Ureter (tissue), 1 donor: ENCODE data around the gene LRATD1. TPM values are rescaled to one million over a fixed set of nuclear protein-coding genes. Genes with fewer than 3 reads are reported as not detected.
A peak's percentile ranks its signal among the peaks of the same experiment; 100 is the strongest.

Experiments
- DNase-seq: peaks from one replicate; pipeline ENCODE4 v3.0.0-alpha.2; 2020; ENCODE audit warnings: low spot score
- total RNA-seq: library from RNA; stranded (reverse); gene quantifications from one replicate; pipeline ENCODE4 v1.2.4, GENCODE V29; 2023
- donor health status: DM: yes; HTN: yes; CAD: no.

The LRATD1 gene
- total RNA-seq, 1 donor from 2014 or later: 27.5 TPM

DNA sequence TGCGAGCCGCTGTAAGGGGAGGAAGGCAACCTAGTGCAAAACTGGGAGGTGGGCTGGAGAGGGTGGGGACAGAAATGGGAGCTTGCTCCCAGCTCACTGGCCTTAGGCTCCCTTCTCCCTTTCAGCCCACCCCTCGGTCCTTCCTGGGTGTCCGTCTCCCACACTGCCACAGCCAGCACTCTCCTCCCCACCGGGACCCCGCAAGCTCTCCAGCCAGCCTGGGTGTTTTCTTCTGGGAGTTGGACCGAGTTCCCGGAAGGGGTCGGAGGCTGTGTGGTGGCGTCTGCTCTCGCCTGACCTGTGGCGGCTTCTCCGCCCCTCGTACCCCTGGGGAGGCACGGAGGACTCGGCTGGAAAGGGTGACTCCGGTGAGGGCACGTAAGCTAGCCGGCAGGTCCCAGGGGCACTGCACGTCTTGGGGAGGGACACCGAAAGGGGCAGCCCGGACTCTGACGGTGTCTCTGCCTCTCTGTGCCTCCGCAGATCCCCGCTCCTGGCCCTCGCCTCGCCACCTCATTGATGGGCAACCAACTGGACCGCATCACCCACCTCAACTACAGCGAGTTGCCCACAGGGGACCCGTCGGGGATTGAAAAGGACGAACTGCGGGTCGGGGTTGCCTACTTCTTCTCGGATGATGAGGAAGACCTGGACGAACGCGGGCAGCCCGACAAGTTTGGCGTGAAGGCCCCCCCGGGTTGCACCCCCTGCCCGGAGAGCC lies 1.1 kb downstream of the LRATD1 start:
- DNase-seq: no peak

DNA sequence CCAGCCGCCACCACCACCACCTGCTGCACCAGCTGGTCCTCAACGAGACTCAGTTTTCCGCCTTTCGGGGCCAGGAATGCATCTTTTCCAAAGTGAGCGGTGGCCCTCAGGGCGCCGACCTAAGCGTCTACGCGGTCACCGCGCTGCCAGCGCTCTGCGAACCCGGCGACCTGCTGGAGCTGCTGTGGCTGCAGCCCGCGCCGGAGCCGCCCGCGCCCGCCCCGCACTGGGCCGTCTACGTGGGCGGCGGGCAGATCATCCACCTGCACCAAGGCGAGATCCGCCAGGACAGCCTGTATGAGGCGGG lies 1.6 kb downstream of the LRATD1 start:
- no peak for DNase-seq

DNA sequence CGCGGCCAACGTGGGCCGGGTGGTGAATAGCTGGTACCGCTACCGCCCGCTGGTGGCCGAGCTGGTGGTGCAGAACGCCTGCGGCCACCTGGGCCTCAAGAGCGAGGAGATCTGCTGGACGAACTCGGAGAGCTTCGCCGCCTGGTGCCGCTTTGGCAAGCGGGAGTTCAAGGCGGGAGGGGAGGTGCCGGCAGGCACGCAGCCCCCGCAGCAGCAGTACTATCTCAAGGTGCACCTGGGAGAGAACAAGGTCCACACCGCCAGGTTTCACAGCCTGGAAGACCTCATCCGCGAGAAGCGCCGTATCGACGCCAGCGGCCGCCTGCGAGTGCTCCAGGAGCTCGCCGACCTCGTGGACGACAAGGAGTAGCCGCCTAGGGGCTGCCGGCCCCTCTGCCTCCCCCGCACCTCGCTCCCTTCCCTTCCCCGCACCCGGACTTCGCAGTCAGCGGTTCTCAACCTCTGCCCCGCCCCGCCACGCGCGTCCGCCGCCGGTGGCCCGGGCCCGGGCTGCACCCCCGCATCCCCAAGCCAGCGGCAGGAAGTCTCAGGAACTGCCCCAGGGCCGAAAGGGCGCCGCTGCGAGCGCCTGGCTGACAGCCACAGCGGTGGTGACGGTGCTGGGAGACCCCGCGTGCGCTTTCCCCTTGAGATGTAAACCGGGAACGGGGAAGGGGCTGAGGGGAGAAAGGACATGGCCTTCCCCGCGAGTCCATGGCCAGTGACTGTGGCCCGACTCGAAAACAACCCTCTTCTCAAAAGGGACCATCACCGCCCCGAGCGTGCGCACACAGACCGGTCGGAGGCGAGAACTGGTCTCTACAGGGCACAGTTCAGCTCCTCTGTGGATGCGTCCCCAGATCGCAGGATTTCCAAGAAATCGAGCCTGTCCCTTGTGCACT lies 2.2 kb downstream of the LRATD1 start:
- peak; percentile 89 for DNase-seq

DNA sequence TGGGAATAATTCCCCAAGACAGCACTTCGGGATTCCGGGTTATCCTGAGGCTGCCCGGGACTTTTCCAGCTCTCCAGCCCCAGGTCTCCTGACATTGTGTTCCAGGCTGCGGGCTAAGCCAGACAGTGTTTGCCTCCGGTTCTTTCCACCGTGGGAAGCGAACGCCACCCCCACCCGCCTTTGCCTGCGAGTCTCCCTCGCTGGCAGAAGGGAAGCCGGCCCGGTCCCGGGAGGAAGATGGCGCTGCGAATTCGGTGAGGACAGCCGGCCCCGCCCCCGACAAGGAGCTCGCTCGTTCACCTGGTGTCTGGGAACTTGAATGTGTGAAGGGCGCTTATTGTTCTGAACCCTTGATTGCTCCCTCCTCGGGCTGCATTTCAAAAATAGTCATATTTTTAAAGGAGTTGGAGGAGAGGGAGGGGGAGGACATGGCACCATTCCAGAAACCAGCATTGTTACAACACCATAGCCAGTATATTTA lies 2.9 kb downstream of the LRATD1 start:
- DNase-seq: peak; percentile 85

DNA sequence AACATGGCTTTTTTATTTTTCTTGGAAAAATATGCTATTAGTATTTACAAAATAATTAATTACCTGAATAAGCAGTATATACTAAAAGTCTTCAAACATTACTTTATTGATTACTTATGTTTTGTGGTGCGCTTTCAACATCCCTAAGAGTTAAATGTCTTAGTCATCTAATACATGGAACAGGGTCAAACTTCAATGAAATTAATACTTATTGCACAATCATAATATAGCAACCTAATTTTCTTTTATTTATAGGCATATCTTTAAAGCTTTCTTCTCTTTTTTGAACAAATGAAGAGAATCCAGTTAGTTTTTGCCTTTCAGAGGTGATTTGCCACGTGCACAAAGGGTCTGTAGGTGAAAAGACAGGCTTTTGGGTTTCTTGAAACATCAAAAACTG lies 6.0 kb downstream of the LRATD1 start:
- no peak for DNase-seq

DNA sequence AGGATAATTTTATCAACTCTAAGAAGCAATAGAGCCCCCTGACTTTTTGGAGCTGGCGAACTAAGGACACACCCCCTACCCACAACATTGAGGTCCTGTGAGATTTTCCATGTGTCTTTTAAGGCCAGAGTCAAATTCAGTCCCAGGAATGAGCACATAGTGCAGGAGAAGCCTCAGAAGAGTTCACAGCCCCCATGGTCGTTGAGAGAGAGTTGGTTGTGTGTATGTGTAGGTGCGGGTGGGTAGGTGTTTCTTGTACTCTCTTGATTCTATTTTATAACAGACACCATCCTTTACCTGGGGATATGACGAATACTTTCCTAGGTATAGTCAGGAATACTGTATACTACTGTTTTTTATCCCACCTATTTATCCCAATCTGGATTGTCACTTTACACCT lies 8.6 kb downstream of the LRATD1 start:
- no peak for DNase-seq

DNA sequence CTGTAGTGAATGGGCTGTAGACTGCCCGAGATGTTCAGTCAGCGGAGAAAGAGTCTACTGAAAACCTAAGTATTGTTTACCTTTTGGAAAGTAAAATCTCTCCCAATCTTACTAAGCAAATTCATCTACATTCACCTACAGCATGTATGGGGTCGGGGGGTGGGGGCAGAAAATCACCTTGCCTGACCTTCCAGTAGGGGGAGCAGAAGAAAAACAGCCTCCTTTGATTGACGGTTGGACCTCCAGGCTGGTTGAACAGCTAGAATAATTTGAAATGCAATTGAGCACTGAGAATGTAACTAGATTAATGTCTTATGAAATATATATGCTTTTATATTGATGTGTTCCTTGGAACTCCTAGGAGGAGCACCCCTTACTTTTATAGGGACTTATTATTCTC lies 10.0 kb downstream of the LRATD1 start:
- DNase-seq: no peak

DNA sequence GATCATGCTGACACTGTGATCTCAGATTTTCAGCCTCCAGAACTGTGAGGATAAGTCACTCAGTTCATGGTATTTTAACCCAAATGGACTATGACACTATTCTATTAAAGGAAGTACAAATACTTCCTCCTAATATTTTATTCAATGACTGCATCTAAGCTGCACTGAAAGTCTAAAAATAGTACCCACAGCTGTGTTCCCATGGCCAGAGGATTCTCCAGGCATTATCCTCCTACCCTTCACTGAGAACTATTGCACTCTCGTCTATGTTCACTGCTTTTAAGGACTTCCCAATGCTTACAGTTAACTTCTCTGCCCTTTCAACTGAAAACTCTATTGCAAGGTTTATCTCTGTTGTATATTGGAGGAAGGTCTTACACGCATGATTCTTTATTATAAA lies 15.2 kb downstream of the LRATD1 start:
- no peak for DNase-seq

DNA sequence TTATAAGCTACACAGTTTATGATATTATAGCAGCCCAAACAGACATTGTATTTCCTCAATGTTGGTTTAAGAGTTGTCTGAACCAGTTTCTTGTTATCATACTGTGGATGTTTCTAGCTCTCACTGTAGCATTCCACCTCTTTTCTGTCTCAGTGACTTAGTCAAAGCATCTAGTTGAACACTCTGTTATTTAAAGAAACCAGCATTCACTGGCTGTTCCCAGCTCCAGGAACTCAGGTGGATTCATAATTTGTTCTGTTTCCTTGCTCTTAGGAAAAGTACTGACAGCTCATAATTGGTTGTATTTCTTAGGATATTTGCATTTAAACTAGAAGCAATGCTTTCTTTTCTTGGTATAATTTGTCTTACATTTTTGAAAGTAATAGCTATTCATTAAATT lies 17.5 kb downstream of the LRATD1 start:
- no peak for DNase-seq

DNA sequence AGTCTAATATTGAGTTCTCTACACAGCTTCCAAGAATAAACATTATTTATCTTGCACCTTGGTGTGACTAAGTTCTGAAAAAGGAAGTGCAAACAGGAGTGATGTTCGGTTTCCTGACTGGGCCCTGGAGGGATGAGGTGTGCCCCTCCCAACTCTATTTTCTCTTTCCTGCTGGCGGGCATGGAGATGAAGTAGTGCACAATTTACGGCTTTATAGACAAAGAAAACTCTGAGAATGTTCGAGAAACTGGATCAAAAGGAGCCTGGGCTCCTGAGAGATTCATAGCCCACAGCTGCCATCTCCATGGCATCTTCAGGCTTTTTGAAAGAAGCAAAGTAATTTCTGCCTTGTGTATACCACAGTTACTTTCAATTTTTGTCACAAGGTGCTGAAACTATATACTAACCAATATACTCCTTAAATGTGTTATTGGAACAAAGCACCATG lies 22.3 kb downstream of the LRATD1 start:
- no peak for DNase-seq

DNA sequence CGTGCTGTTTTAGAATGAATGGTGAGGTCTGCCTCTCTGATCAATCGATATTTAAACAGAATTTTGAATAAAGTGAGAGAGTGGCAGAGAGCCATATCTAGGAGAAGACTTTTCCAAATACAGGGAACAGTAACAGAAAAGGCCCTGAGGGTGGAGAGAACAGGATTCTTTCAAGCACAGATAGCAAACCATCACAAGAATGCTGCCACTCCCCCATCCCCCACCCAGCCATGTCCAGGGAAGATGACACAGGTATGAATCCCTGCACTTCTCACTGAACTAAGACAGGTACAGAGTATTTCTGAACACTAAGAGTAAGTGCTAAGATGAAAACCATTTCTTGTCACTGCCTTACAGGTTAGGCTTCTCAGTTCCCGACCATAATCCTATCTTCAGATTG lies 23.6 kb downstream of the LRATD1 start:
- no peak for DNase-seq

DNA sequence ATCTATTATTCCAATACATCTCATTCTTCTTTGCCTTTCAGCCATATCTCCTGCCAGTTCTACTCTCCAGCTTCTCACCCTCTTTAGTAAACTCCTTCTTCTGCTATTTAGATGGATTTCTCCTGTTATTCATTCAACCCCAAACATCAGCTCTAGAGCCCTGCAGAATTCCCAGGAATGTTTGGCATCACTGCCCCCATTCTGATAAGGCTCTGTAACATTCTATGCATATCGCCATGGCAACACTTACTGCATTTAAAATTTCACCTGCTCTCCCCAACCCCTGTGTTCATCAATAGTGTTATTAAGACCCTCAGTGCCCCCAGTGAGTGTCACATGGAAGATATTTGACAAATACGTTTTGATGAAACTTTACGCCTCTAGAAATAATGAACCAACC lies 28.6 kb downstream of the LRATD1 start:
- DNase-seq: no peak

DNA sequence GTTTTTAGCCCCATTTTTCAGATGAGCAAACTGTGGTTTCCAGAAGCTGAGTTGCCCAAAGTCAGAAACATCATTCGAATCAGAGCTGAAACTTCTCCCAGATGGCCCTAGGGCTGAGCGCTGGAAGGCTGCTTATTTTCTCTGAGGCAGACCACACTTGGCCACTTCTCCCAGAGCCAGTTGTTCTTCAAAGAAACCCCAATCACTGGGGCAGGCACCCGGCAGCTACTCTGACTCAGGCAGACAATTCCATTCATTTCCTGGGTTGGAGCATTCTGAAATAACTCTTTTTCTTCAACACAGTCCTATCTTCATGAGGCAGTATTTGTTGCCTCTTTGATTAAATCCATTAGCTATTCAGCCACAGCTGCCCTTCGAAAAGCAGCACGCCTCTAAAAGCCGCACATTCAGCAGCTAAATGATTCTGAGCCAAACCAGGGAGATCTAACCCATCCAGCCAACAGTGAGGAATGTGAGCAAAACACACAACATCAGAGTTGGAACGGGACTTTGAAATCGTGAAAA lies 40.9 kb downstream of the LRATD1 start:
- no peak for DNase-seq

DNA sequence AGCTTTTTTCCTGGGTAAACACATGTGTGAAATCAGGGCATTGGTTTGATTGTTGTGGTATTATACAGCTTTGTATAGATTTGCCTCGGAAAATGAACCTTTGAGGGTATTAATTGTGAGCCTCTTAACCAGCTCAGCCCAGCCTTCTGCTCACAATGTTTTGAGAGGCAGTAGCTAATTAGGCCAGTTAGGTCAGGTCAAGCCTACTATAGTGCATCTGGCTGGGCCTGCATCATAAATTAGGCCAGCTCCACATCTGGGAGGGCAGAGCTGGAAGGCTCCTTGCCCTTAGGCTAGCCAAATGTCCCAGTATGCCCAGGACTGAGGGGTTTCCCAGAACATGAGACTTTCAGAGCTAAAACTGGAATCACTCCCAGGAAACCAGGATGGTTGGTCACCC lies 43.0 kb downstream of the LRATD1 start:
- no peak for DNase-seq

DNA sequence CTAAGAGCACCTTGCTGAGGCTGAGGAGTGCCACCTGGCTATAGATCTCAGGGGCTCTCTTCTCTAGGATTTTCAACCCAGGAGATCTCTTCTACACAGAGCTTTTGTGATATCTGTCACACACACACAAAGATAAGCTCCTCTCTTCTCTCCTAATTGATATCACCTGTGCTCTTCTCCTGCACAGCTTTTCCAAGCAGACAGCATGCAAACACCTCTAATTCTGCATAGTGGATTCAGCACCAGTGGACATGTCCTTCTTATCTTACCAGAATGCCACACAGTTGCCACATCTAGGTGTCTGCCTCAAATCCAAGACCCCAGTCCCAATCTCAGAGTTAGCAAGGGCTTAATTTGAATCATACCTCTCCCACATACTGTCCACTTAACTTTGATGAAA lies 43.9 kb downstream of the LRATD1 start:
- no peak for DNase-seq

DNA sequence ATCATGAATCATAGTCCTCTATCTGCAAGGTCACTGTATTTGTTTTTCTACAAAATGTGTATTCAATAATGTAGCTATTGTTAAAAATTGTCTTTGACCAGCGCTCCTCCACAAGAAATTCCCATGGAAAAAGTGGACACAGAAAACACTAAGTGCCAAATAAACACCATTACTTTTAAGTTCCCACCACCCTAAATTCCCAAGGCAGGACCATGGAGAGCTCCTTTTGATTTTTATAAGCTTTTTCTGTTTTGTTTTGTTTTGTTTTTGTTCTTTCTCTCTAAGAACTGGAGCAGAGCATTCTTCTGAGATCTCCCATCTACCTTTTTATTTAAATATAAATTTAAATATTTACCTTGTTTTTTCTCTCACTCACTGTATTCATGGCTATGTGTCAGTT lies 44.5 kb downstream of the LRATD1 start:
- no peak for DNase-seq

DNA sequence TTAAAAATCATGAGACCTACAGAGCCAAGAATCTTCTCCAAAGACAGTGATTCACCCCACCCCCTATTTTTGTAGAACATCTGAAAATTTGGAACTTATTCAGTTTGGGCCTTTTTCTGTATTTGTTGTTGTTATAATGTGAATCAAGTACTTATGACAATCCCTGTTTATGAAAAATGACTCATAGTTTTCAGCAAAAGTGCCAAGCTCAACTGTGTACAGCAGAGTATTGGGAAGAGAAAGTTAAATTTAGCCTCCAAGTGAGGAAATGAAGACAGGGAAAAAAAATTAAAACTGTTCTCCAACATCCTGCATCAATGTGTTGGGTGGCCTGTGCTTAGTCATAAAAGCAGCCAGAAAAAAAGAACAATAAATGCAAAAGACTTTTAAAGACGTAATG lies 46.2 kb downstream of the LRATD1 start:
- DNase-seq: no peak

DNA sequence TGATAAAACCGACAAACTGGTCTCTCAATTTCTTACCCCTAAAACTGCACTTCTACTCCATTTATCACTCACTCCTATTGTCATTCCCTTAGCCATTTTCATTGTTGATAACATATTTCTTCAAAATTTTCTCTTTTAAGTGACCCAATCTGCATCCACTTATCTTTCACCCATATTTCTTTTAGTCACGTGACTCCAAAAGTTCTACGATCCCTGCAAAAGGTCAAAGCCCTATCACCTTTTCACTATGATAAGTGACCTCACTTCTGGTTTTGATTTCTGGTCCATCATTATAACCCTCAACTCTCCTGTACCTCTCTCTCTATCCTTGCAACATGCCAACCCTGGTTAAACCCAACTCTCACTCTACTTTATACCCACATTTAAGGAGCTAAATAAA lies 49.1 kb downstream of the LRATD1 start:
- no peak for DNase-seq
